ENCODE measurements around the gene TIMP3.

Gene TIMP3

GRCh38 chr22:32804531-32805360, 3.2 kb downstream of the TIMP3 start:
- in situ Hi-C loops (cut with MboI; ENCODE audit: low sequenced_read_pairs) = loop anchor here (25.0 kb wide), 1 partner anchor 267 kb away; no protein-coding TSS in a partner anchor

GRCh38 chr22:32805361-32805881, 3.9 kb downstream of the TIMP3 start:
- in situ Hi-C loops (cut with MboI; ENCODE audit: low sequenced_read_pairs) = loop anchor here (25.0 kb wide), 1 partner anchor 268 kb away; no protein-coding TSS in a partner anchor

GRCh38 chr22:32806296-32806695, 4.8 kb downstream of the TIMP3 start:
- in situ Hi-C loops (cut with MboI; ENCODE audit: low sequenced_read_pairs) = loop anchor here (25.0 kb wide), 1 partner anchor 269 kb away; no protein-coding TSS in a partner anchor

- in situ Hi-C loops (cut with MboI; ENCODE audit: low sequenced_read_pairs) = loop anchor here (25.0 kb wide), 1 partner anchor 271 kb away; no protein-coding TSS in a partner anchor
These were observed 6.5 kb downstream of the TIMP3 start for GRCh38 chr22:32808038-32808445.

- in situ Hi-C loops (cut with MboI; ENCODE audit: low sequenced_read_pairs) = loop anchor here (25.0 kb wide), 1 partner anchor 273 kb away; no protein-coding TSS in a partner anchor
These were observed 8.5 kb downstream of the TIMP3 start for GRCh38 chr22:32809786-32810554.

GRCh38 chr22:32810555-32811133, 9.1 kb downstream of the TIMP3 start:
- in situ Hi-C loops (cut with MboI; ENCODE audit: low sequenced_read_pairs) = loop anchor here (25.0 kb wide), 1 partner anchor 273 kb away; no protein-coding TSS in a partner anchor

- in situ Hi-C loops (cut with MboI; ENCODE audit: low sequenced_read_pairs) = loop anchor here (25.0 kb wide), 1 partner anchor 275 kb away; no protein-coding TSS in a partner anchor
These were observed 10.5 kb downstream of the TIMP3 start for GRCh38 chr22:32811788-32812545.

GRCh38 chr22:32814285-32814860, 12.9 kb downstream of the TIMP3 start:
- in situ Hi-C loops (cut with MboI; ENCODE audit: low sequenced_read_pairs) = loop anchor here (25.0 kb wide), 1 partner anchor 277 kb away; no protein-coding TSS in a partner anchor

GRCh38 chr22:32815059-32815458, 13.6 kb downstream of the TIMP3 start:
- in situ Hi-C loops (cut with MboI; ENCODE audit: low sequenced_read_pairs) = loop anchor here (25.0 kb wide), 1 partner anchor 278 kb away; no protein-coding TSS in a partner anchor

- in situ Hi-C loops (cut with MboI; ENCODE audit: low sequenced_read_pairs) = loop anchor here (25.0 kb wide), 1 partner anchor 279 kb away; no protein-coding TSS in a partner anchor
These were observed 14.4 kb downstream of the TIMP3 start for GRCh38 chr22:32815943-32816342.

GRCh38 chr22:32817137-32817730, 15.7 kb downstream of the TIMP3 start:
- in situ Hi-C loops (cut with MboI; ENCODE audit: low sequenced_read_pairs) = loop anchor here (25.0 kb wide), 1 partner anchor 280 kb away; no protein-coding TSS in a partner anchor

GRCh38 chr22:32818446-32819115, 17.1 kb downstream of the TIMP3 start:
- in situ Hi-C loops (cut with MboI; ENCODE audit: low sequenced_read_pairs) = loop anchor here (25.0 kb wide), 1 partner anchor 281 kb away; no protein-coding TSS in a partner anchor

GRCh38 chr22:32819120-32819519, 17.6 kb downstream of the TIMP3 start:
- in situ Hi-C loops (cut with MboI; ENCODE audit: low sequenced_read_pairs) = loop anchor here (25.0 kb wide), 1 partner anchor 282 kb away; no protein-coding TSS in a partner anchor

- in situ Hi-C loops (cut with MboI; ENCODE audit: low sequenced_read_pairs) = loop anchor here (25.0 kb wide), 1 partner anchor 283 kb away; no protein-coding TSS in a partner anchor
These were observed 18.9 kb downstream of the TIMP3 start for GRCh38 chr22:32820131-32821119.

GRCh38 chr22:32822179-32822877, 20.8 kb downstream of the TIMP3 start:
- in situ Hi-C loops (cut with MboI; ENCODE audit: low sequenced_read_pairs) = loop anchor here (25.0 kb wide), 1 partner anchor 285 kb away; no protein-coding TSS in a partner anchor

- in situ Hi-C loops (cut with MboI; ENCODE audit: low sequenced_read_pairs) = loop anchor here (25.0 kb wide), 1 partner anchor 286 kb away; no protein-coding TSS in a partner anchor
These were observed 21.7 kb downstream of the TIMP3 start for GRCh38 chr22:32823024-32823730.

Measured in HL-60/S4 (cell line).